Fibroblast of gingiva (primary cell): ENCODE data around the gene RLN2.

Source experiments
- DNase-seq: peaks from one replicate; pipeline ENCODE4 v3.0.0-alpha.2; 2011; ENCODE audit warnings: low read depth

RLN2 gene

GRCh38 chr9:5265939-5266338 is 38.6 kb downstream of the RLN2 start:
- no peak for DNase-seq

GRCh38 chr9:5264219-5264595 is 40.3 kb downstream of the RLN2 start:
- DNase-seq = no peak

- DNase-seq = no peak
Measured at GRCh38 chr9:5263351-5264218, 40.9 kb downstream of the RLN2 start.
